ENCODE data around the gene CARD9.
"Not testable (repeated sequence)": the region's sequence is repeated elsewhere in the genome, so short reads cannot be mapped to it uniquely, and the experiment has no call there.

DNA sequence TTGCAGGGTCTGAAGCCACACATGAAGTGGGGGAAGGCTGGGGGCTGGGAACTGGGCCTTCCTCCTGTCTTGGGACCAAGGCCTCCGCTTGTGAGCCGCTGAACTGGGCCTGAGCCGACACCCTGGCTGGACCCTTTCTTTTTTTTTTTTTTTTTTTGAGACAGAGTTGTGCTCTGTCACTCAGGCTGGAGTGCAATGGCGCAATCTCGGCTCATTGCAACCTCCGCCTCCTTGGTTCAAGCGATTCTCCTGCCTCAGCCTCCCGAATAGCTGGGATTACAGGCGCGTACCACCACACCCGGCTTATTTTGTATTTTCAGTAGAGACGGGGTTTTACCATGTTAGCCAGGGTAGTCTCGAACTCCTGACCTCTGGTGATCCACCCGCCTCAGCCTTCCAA, 54.2 kb downstream of the CARD9 start:
- TF ChIP-seq, protein P1, sequence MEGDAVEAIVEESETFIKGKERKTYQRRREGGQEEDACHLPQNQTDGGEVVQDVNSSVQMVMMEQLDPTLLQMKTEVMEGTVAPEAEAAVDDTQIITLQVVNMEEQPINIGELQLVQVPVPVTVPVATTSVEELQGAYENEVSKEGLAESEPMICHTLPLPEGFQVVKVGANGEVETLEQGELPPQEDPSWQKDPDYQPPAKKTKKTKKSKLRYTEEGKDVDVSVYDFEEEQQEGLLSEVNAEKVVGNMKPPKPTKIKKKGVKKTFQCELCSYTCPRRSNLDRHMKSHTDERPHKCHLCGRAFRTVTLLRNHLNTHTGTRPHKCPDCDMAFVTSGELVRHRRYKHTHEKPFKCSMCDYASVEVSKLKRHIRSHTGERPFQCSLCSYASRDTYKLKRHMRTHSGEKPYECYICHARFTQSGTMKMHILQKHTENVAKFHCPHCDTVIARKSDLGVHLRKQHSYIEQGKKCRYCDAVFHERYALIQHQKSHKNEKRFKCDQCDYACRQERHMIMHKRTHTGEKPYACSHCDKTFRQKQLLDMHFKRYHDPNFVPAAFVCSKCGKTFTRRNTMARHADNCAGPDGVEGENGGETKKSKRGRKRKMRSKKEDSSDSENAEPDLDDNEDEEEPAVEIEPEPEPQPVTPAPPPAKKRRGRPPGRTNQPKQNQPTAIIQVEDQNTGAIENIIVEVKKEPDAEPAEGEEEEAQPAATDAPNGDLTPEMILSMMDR (IDR thresholded peaks at IDR 0.05), result not testable (repeated sequence)
- not testable (repeated sequence) for TF ChIP-seq TCF7L2 (IDR thresholded peaks at IDR 0.05; ENCODE audit: low read depth, low read length)
- TF ChIP-seq, protein P2, sequence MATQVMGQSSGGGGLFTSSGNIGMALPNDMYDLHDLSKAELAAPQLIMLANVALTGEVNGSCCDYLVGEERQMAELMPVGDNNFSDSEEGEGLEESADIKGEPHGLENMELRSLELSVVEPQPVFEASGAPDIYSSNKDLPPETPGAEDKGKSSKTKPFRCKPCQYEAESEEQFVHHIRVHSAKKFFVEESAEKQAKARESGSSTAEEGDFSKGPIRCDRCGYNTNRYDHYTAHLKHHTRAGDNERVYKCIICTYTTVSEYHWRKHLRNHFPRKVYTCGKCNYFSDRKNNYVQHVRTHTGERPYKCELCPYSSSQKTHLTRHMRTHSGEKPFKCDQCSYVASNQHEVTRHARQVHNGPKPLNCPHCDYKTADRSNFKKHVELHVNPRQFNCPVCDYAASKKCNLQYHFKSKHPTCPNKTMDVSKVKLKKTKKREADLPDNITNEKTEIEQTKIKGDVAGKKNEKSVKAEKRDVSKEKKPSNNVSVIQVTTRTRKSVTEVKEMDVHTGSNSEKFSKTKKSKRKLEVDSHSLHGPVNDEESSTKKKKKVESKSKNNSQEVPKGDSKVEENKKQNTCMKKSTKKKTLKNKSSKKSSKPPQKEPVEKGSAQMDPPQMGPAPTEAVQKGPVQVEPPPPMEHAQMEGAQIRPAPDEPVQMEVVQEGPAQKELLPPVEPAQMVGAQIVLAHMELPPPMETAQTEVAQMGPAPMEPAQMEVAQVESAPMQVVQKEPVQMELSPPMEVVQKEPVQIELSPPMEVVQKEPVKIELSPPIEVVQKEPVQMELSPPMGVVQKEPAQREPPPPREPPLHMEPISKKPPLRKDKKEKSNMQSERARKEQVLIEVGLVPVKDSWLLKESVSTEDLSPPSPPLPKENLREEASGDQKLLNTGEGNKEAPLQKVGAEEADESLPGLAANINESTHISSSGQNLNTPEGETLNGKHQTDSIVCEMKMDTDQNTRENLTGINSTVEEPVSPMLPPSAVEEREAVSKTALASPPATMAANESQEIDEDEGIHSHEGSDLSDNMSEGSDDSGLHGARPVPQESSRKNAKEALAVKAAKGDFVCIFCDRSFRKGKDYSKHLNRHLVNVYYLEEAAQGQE (IDR thresholded peaks at IDR 0.05; ENCODE audit: insufficient read depth in 1 of 2, low read depth in 2 of 2, low read length in 1 of 2), result not testable (repeated sequence)
